Osteocyte (in vitro differentiated cells): ENCODE results near the gene PFDN6. TPM values are rescaled to one million over a fixed set of nuclear protein-coding genes. Genes with fewer than 3 reads are reported as not detected.

ENCODE experiments used
- DNase-seq: peaks from one replicate; pipeline ENCODE4 v3.0.0; 2021; ENCODE audit warnings: mixed read lengths; ENCODE audit not compliant: unreplicated experiment; ENCODE audit errors: extremely low spot score
- H3K27ac Mint-ChIP-seq: one replicate; pipeline ENCODE4 v1.8.0; 2021; ENCODE audit warnings: mild to moderate bottlenecking, mixed read lengths; ENCODE audit not compliant: unreplicated experiment
- H3K27me3 Mint-ChIP-seq: one replicate; pipeline ENCODE4 v1.8.0; 2021; ENCODE audit warnings: mixed read lengths; ENCODE audit not compliant: unreplicated experiment
- H3K36me3 Mint-ChIP-seq: one replicate; pipeline ENCODE4 v1.8.0; 2021; ENCODE audit warnings: mixed read lengths; ENCODE audit not compliant: unreplicated experiment
- H3K4me1 Mint-ChIP-seq: one replicate; pipeline ENCODE4 v1.8.0; 2021; ENCODE audit warnings: mixed read lengths; ENCODE audit not compliant: unreplicated experiment
- H3K4me3 Mint-ChIP-seq: one replicate; pipeline ENCODE4 v1.8.0; 2021; ENCODE audit warnings: mild to moderate bottlenecking, moderate library complexity, mixed read lengths; ENCODE audit not compliant: unreplicated experiment
- H3K9me3 Mint-ChIP-seq: one replicate; pipeline ENCODE4 v1.8.0; 2021; ENCODE audit warnings: mixed read lengths; ENCODE audit not compliant: unreplicated experiment
- total RNA-seq: library from RNA; stranded (reverse); gene quantifications from 2 replicates; pipeline ENCODE4 v1.2.1, GENCODE V29; 2021
- TF ChIP-seq, protein P1 (sequence below): fragments of 200-600 bp; sonication (generic); IDR thresholded peaks from 2 replicates; pipeline ENCODE4 v1.5.0; 2021; ENCODE audit warnings: antibody characterized with exemption, mild to moderate bottlenecking, moderate library complexity

PFDN6 gene
- total RNA-seq, 1 donor from 2014 or later = 30.3 TPM

DNA sequence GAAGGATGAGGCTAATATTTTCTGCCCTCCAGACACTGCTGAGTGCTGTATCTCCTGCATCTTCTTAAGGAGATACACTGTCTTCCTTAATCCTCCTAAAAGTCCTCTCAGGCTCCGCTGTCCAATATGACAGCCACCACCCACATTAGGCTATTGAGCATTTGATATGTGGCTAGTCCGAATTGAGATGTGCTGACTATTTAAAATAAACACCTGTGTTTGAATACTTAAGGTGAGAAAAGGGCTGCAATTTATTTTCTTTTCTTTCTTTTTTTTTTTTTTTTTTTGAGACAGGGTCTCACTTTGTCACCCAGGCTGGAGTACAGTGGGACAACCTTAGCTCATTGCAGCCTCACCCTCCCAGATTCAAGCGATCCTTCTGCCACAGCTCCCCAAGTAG is 12.5 kb downstream of the PFDN6 start:
- Mint-ChIP-seq H3K36me3 (peaks cover 16% of the 10 kb centered on the region), H3K4me1 (peaks cover 31% of the 10 kb centered on the region), H3K27ac (peak overlapping the region; percentile 57), H3K9me3 (no peaks in the 10 kb centered on the region), H3K4me3 (no peak overlapping the region), H3K27me3 (no peaks in the 10 kb centered on the region)
- no peak for DNase-seq
- TF ChIP-seq, protein P1, sequence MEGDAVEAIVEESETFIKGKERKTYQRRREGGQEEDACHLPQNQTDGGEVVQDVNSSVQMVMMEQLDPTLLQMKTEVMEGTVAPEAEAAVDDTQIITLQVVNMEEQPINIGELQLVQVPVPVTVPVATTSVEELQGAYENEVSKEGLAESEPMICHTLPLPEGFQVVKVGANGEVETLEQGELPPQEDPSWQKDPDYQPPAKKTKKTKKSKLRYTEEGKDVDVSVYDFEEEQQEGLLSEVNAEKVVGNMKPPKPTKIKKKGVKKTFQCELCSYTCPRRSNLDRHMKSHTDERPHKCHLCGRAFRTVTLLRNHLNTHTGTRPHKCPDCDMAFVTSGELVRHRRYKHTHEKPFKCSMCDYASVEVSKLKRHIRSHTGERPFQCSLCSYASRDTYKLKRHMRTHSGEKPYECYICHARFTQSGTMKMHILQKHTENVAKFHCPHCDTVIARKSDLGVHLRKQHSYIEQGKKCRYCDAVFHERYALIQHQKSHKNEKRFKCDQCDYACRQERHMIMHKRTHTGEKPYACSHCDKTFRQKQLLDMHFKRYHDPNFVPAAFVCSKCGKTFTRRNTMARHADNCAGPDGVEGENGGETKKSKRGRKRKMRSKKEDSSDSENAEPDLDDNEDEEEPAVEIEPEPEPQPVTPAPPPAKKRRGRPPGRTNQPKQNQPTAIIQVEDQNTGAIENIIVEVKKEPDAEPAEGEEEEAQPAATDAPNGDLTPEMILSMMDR = no peak

- TF ChIP-seq, protein P1 = no peak
- H3K36me3 Mint-ChIP-seq = peaks cover 21% of the 10 kb centered on the region
- no peak overlapping the region for H3K4me3 Mint-ChIP-seq
- DNase-seq = no peak
- peaks cover 27% of the 10 kb centered on the region for H3K4me1 Mint-ChIP-seq
- no peaks in the 10 kb centered on the region for H3K9me3 Mint-ChIP-seq
- no peaks in the 10 kb centered on the region for H3K27me3 Mint-ChIP-seq
- no peak overlapping the region for H3K27ac Mint-ChIP-seq
Observed at GRCh38 chr6:33304216-33304615, 14.8 kb downstream of the PFDN6 start.

GRCh38 chr6:33305052-33305451 is 15.7 kb downstream of the PFDN6 start:
- Mint-ChIP-seq H3K36me3 (peaks cover 18% of the 10 kb centered on the region), H3K4me3 (no peak overlapping the region), H3K27me3 (no peaks in the 10 kb centered on the region), H3K27ac (no peak overlapping the region), H3K4me1 (peaks cover 23% of the 10 kb centered on the region), H3K9me3 (no peaks in the 10 kb centered on the region)
- no peak for DNase-seq
- TF ChIP-seq, protein P1 = no peak

DNA sequence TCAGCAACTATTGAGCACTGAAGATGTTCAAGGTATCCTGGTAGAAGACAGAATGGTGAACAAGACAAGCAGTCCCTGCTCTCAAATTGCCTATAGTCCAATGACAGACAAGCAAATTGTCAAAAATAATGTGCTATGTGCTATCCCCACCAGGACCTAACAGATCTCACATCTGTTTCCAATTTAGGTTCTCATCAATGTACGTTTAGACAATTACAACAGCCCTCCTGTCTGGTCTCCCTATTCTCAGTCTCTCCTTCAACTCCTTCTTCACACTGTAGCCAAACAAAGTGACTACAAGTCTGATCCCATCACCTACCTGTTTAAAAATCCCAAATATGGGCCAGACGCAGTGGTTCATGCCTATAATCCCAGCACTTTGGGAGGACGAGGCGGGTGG is 17.0 kb downstream of the PFDN6 start:
- TF ChIP-seq, protein P1 = no peak
- no peak for DNase-seq
- H3K27ac Mint-ChIP-seq = no peak overlapping the region
- peaks cover 18% of the 10 kb centered on the region for H3K36me3 Mint-ChIP-seq
- H3K9me3 Mint-ChIP-seq = no peaks in the 10 kb centered on the region
- H3K4me3 Mint-ChIP-seq = no peak overlapping the region
- peaks cover 14% of the 10 kb centered on the region for H3K4me1 Mint-ChIP-seq
- H3K27me3 Mint-ChIP-seq = no peaks in the 10 kb centered on the region

DNA sequence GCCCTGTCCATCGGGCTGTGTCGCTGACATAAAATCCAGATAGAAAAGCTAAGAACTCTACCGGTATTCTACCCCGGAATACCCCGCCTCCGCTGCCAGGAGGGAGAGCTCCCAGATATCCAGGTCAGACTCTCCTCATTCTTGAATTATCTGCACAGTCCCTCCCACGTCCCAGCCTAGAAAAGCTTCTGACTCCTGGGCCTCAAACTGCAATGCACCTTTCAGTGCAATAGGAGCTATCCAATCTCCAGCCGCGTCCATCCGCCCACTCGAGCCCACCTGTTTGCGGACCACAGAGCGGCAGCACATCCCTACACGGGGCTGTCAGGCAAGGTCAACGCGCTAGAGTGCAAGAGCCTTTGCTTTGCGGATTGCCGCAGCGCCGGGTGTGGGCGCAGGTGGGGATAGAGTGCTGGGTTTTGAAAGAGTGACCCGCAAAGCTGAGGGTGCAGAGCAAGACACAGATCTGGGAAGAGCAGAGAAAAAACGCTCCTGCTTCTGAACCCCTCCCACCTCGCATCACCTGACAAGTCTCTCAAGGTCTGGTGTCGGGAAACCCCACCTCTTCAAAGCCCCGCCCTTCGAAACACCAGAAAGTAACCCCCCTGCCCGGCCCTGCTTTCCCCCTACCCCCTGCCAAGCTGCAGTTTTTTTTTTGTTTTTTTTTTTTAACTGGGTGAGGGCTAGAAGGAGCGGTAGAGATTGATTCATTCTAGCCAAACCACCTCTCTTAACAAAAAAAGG is 23.1 kb downstream of the PFDN6 start:
- no peak for DNase-seq
- Mint-ChIP-seq H3K27me3 (no peaks in the 10 kb centered on the region), H3K27ac (peak overlapping the region; percentile 99), H3K4me1 (peaks cover 48% of the 10 kb centered on the region), H3K9me3 (no peaks in the 10 kb centered on the region), H3K36me3 (peaks cover 10% of the 10 kb centered on the region), H3K4me3 (peak overlapping the region; percentile 96)
- TF ChIP-seq, protein P1 = no peak
